NCI-H2196 treated with DMSO at 0.1 percent for 48 hours (cell line): Measurements from ENCODE around the gene URGCP.
"Not testable (repeated sequence)": the region's sequence is repeated elsewhere in the genome, so short reads cannot be mapped to it uniquely, and the experiment has no call there.

ENCODE experiments used
- DNase-seq: peaks from one replicate; lab custom pipeline; 2025; ENCODE audit not compliant: unreplicated experiment; lab: John Stamatoyannopoulos, UW

The URGCP gene

GRCh38 chr7:43834463-43835251, 71.7 kb downstream of the URGCP start:
- no peak for DNase-seq

- not testable (repeated sequence) for DNase-seq
Observed at GRCh38 chr7:43830917-43831316, 75.5 kb downstream of the URGCP start.
